NCI-H2107 (cell line): ENCODE data around the gene PTPRZ1.

ENCODE experiments used
- DNase-seq: peaks from one replicate; lab custom pipeline; 2025; lab: John Stamatoyannopoulos, UW

Gene PTPRZ1

GRCh38 chr7:121891731-121892130 is 18.8 kb downstream of the PTPRZ1 start:
- DNase-seq: no peak

GRCh38 chr7:121901026-121901425 is 28.1 kb downstream of the PTPRZ1 start:
- no peak for DNase-seq

- no peak for DNase-seq
Observed at GRCh38 chr7:121904120-121904519, 31.2 kb downstream of the PTPRZ1 start.

- DNase-seq: no peak
Observed at GRCh38 chr7:121908042-121908441, 35.1 kb downstream of the PTPRZ1 start.

- DNase-seq: no peak
Observed at GRCh38 chr7:121909716-121910345, 36.9 kb downstream of the PTPRZ1 start.

- no peak for DNase-seq
Observed at GRCh38 chr7:121913947-121914675, 41.1 kb downstream of the PTPRZ1 start.

GRCh38 chr7:121914676-121915279 is 41.8 kb downstream of the PTPRZ1 start:
- DNase-seq: no peak

GRCh38 chr7:121916211-121916610 is 43.2 kb downstream of the PTPRZ1 start:
- no peak for DNase-seq

GRCh38 chr7:121919986-121920385 is 47.0 kb downstream of the PTPRZ1 start:
- DNase-seq: no peak

- DNase-seq: no peak
Observed at GRCh38 chr7:121924269-121925186, 51.6 kb downstream of the PTPRZ1 start.

GRCh38 chr7:121931149-121931902 is 58.4 kb downstream of the PTPRZ1 start:
- no peak for DNase-seq

- no peak for DNase-seq
Observed at GRCh38 chr7:121932768-121933167, 59.8 kb downstream of the PTPRZ1 start.

GRCh38 chr7:121936951-121937623 is 64.1 kb downstream of the PTPRZ1 start:
- DNase-seq: no peak

- DNase-seq: no peak
Observed at GRCh38 chr7:121938429-121938996, 65.6 kb downstream of the PTPRZ1 start.

- no peak for DNase-seq
Observed at GRCh38 chr7:121940918-121941317, 68.0 kb downstream of the PTPRZ1 start.

GRCh38 chr7:121941830-121942229 is 68.9 kb downstream of the PTPRZ1 start:
- no peak for DNase-seq

GRCh38 chr7:121945066-121945465 is 72.1 kb downstream of the PTPRZ1 start:
- DNase-seq: no peak

- no peak for DNase-seq
Observed at GRCh38 chr7:121945480-121946236, 72.7 kb downstream of the PTPRZ1 start.

- DNase-seq: no peak
Observed at GRCh38 chr7:121953164-121953563, 80.2 kb downstream of the PTPRZ1 start.

- no peak for DNase-seq
Observed at GRCh38 chr7:121953601-121954000, 80.6 kb downstream of the PTPRZ1 start.
